Activated naive CD4-positive, alpha-beta T cell treated with anti-CD3 and anti-CD28 coated beads, Interleukin-2, amount 50 U/mL, for 24 hours (primary cell): ENCODE measurements around the gene FABP1.

Source experiments
- H3K27ac Mint-ChIP-seq: one replicate; pipeline ENCODE4 v1.8.0; 2021; ENCODE audit warnings: mild to moderate bottlenecking, mixed read lengths
- H3K27me3 Mint-ChIP-seq: one replicate; pipeline ENCODE4 v1.8.0; 2021; ENCODE audit warnings: mixed read lengths
- H3K36me3 Mint-ChIP-seq: one replicate; pipeline ENCODE4 v1.8.0; 2021; ENCODE audit warnings: mixed read lengths
- H3K4me1 Mint-ChIP-seq: one replicate; pipeline ENCODE4 v1.8.0; 2021; ENCODE audit warnings: mixed read lengths
- H3K4me3 Mint-ChIP-seq: one replicate; pipeline ENCODE4 v1.8.0; 2021; ENCODE audit warnings: mild to moderate bottlenecking, mixed read lengths
- H3K9me3 Mint-ChIP-seq: one replicate; pipeline ENCODE4 v1.8.0; 2021; ENCODE audit warnings: mixed read lengths

Gene FABP1

GRCh38 chr2:88081924-88082608, 45.8 kb downstream of the FABP1 start:
- no peaks in the 10 kb centered on the region for H3K27me3 Mint-ChIP-seq
- H3K4me3 Mint-ChIP-seq, result no peak overlapping the region
- H3K27ac Mint-ChIP-seq, result no peak overlapping the region
- no peaks in the 10 kb centered on the region for H3K36me3 Mint-ChIP-seq
- no peaks in the 10 kb centered on the region for H3K9me3 Mint-ChIP-seq
- H3K4me1 Mint-ChIP-seq, result no peaks in the 10 kb centered on the region

GRCh38 chr2:88080545-88080944, 47.3 kb downstream of the FABP1 start:
- H3K27me3 Mint-ChIP-seq, result no peaks in the 10 kb centered on the region
- no peaks in the 10 kb centered on the region for H3K4me1 Mint-ChIP-seq
- no peaks in the 10 kb centered on the region for H3K9me3 Mint-ChIP-seq
- no peaks in the 10 kb centered on the region for H3K36me3 Mint-ChIP-seq
- H3K27ac Mint-ChIP-seq, result no peak overlapping the region
- no peak overlapping the region for H3K4me3 Mint-ChIP-seq

GRCh38 chr2:88078643-88079172, 49.2 kb downstream of the FABP1 start:
- Mint-ChIP-seq H3K4me3 (no peak overlapping the region), H3K27ac (no peak overlapping the region), H3K27me3 (no peaks in the 10 kb centered on the region), H3K9me3 (no peaks in the 10 kb centered on the region), H3K4me1 (no peaks in the 10 kb centered on the region), H3K36me3 (no peaks in the 10 kb centered on the region)

GRCh38 chr2:88077080-88077479, 50.8 kb downstream of the FABP1 start:
- no peaks in the 10 kb centered on the region for H3K9me3 Mint-ChIP-seq
- H3K27me3 Mint-ChIP-seq, result no peaks in the 10 kb centered on the region
- H3K27ac Mint-ChIP-seq, result no peak overlapping the region
- H3K36me3 Mint-ChIP-seq, result no peaks in the 10 kb centered on the region
- H3K4me3 Mint-ChIP-seq, result no peak overlapping the region
- H3K4me1 Mint-ChIP-seq, result no peaks in the 10 kb centered on the region

- Mint-ChIP-seq H3K27me3 (no peaks in the 10 kb centered on the region), H3K4me1 (no peaks in the 10 kb centered on the region), H3K4me3 (no peak overlapping the region), H3K36me3 (no peaks in the 10 kb centered on the region), H3K9me3 (no peaks in the 10 kb centered on the region), H3K27ac (no peak overlapping the region)
Measured at GRCh38 chr2:88074854-88075292, 53.0 kb downstream of the FABP1 start.

GRCh38 chr2:88074150-88074549, 53.7 kb downstream of the FABP1 start:
- Mint-ChIP-seq H3K27me3 (no peaks in the 10 kb centered on the region), H3K4me3 (no peak overlapping the region), H3K27ac (no peak overlapping the region), H3K4me1 (no peaks in the 10 kb centered on the region), H3K9me3 (no peaks in the 10 kb centered on the region), H3K36me3 (no peaks in the 10 kb centered on the region)
